ENCODE data around the gene VTA1.
A peak's percentile ranks its signal among the peaks of the same experiment; 100 is the strongest.

The VTA1 gene

DNA sequence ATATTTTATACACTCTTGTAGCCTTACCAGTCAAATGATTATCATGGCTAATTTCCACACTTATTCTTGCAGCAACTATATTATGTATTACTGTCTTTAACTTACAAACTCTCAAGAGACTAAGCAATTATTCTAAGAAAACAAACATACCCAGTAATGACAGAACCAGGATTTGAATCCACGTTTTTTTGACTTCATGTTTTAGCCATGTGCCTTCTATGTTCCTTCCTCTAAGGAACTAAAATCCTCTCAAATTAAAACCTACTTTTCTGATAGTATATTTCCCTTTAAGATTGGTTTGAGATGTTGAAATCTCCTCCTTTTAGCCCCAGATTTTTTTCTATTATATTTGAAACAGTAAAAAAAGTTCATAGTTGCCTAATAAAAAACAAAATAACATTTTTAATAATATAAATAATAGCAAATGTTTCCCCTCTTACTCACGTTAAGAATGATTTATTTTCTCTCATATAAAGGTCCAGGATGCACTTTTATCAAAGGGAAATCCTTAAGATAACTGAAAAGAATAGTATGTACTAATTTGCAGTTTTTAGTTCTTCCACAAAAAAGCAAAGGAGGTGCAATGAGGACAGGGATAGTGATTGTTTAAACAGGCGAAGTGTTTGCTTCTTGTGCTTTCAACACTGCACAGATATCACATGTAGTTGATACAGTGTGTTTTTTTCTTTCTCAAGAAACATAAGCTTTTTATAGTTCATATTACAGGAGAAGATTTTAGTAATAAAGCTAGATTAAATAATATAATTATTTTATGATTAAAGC lies 54.0 kb downstream of the VTA1 start:
- TF ChIP-seq, protein P1, sequence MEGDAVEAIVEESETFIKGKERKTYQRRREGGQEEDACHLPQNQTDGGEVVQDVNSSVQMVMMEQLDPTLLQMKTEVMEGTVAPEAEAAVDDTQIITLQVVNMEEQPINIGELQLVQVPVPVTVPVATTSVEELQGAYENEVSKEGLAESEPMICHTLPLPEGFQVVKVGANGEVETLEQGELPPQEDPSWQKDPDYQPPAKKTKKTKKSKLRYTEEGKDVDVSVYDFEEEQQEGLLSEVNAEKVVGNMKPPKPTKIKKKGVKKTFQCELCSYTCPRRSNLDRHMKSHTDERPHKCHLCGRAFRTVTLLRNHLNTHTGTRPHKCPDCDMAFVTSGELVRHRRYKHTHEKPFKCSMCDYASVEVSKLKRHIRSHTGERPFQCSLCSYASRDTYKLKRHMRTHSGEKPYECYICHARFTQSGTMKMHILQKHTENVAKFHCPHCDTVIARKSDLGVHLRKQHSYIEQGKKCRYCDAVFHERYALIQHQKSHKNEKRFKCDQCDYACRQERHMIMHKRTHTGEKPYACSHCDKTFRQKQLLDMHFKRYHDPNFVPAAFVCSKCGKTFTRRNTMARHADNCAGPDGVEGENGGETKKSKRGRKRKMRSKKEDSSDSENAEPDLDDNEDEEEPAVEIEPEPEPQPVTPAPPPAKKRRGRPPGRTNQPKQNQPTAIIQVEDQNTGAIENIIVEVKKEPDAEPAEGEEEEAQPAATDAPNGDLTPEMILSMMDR (IDR thresholded peaks at IDR 0.05; ENCODE audit: extremely low read depth, missing control alignments), result no peak
- DNase-seq (ENCODE audit: low spot score), result no peak

DNA sequence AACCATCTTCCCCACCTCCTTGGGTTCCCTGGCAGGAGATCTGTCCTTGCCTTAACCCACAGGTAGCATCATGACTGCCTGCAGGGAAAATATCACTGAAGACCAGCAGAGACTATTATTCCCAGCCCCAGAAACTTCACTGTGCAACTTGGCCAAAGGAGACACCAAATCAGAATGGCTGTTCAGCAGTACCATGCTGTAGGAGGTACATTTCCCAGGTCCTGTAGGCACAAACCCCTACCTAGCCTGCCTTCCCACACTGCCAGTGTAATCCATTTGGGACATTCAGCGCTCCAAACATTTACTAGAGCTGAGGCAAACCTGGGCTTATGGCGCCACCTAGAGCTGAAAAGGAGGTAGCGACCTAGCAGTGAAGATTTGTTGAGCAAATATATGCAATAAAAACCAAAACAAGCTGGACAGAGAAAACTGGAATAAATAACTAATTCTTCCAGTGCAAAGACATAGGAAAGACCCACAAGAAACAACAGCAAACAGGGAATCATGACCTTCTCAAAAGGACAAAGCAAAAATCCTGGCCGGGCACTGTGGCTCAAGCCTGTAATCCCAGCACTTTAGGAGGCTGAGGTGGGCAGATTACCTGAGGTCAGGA lies 60.3 kb downstream of the VTA1 start:
- DNase-seq (ENCODE audit: low spot score), result no peak
- TF ChIP-seq, protein P1 (IDR thresholded peaks at IDR 0.05; ENCODE audit: extremely low read depth, missing control alignments), result peak; percentile 18

DNA sequence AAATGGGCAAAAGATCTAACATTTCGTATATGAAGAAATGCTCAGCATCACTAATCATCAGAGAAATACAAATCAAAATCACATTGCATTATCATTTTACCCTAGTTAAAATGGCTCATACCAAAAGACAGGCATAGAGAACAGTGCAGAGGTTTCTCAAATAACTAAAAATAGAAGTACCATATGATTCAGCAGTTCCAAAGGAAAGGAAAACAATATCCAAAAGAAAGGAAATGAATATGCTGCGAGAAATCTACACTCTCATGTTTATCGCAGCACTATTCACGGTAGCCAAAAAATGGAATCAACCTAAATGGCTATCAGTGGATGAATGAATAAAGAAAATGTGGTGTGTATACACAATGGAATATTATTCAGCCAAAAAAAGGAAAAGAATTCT lies 63.5 kb downstream of the VTA1 start:
- DNase-seq (ENCODE audit: low spot score), result no peak
- TF ChIP-seq, protein P1 (IDR thresholded peaks at IDR 0.05; ENCODE audit: extremely low read depth, missing control alignments), result no peak

DNA sequence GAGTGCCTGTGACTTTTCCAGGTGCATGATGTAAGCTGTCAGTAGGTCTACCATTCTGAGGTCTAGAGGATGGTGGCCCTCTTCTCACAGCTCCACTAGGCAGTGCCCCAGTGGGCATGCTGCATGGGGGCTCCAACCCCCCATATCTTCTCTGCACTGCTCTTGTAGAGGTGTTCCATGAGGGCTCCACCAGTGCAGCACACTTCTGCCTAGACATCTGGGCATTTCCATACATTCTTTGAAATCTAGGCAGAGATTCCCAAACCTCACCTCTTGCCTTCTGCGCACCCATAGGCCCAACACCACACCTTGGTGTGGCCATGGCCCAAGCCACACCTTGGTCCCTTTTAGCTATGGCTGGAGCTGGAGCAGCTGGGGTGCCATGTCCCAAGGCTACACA lies 66.3 kb downstream of the VTA1 start:
- DNase-seq (ENCODE audit: low spot score), result no peak
- TF ChIP-seq, protein P1 (IDR thresholded peaks at IDR 0.05; ENCODE audit: extremely low read depth, missing control alignments), result no peak

DNA sequence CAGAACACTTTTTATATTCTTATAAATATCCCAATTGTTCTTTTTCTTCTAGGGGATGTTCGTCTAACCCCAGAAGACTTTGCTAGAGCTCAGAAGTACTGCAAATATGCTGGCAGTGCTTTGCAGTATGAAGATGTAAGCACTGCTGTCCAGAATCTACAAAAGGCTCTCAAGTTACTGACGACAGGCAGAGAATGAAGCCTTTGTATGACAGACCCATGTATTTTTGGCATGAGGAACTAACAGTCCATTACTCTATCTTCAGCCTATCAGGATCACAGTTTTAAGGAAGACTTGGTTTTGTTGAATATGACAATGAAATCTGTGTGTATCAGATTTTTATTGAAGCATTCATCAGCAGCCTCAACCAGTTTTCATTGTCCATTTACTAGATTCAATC lies 71.4 kb downstream of the VTA1 start:
- DNase-seq (ENCODE audit: low spot score), result no peak
- TF ChIP-seq, protein P1 (IDR thresholded peaks at IDR 0.05; ENCODE audit: extremely low read depth, missing control alignments), result no peak

DNA sequence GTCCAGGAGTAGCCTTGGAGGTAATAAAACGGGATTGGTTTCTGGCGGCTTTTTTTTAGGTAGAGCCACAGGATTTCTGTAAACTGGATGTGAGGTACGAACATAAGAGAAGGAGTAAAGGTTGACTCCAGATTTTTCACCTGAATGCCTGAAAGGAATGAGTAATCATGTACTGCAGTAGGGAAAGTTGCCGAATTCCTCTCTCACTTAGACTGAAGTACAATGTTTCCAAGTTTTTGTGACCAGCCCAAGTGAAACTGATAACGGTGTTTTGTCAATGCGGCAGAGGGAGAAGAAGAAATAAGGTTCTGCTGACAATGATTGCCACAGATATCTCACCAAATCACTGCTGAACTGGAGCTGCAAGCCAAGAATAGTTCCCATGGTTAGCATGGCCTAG lies 75.0 kb downstream of the VTA1 start:
- DNase-seq (ENCODE audit: low spot score), result no peak

DNA sequence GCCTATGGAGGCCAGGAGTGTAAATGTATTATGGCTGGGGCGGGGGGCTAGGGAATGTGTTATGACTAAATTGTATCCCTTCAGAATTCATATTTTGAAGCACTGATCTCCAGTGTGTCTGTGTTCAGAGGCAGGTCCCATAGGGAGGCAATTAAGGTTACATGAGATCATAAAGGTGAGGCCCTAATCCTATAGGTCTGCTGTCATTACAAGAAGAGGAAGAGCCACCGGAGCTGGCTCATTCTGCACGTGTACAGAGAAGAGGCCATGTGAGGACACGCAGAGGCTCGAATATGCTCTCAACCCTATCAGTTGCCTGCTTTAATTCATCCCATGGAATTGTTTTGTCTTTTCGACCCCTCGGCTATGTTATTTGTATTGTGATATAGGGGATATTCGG lies 76.9 kb downstream of the VTA1 start:
- DNase-seq (ENCODE audit: low spot score), result no peak
- TF ChIP-seq, protein P1 (IDR thresholded peaks at IDR 0.05; ENCODE audit: extremely low read depth, missing control alignments), result no peak

More for the DNA sequence above, 75.0 kb downstream of the VTA1 start:
- TF ChIP-seq, protein P1 (IDR thresholded peaks at IDR 0.05; ENCODE audit: extremely low read depth, missing control alignments), result no peak

Data from GM20000 (cell line).